NB4 (cell line): ENCODE data around the gene SLITRK2.

Source experiments
- POLR2A ChIP-seq: IDR thresholded peaks from 2 replicates; pipeline ENCODE4 v1.6.1; 2011; ENCODE audit warnings: mild to moderate bottlenecking; ENCODE audit not compliant: insufficient read length; ENCODE audit errors: extremely low read depth
- TF ChIP-seq, protein P1 (sequence below): IDR thresholded peaks from one replicate; pipeline ENCODE4 v1.5.1; 2012; ENCODE audit warnings: low read depth, low read length

DNA sequence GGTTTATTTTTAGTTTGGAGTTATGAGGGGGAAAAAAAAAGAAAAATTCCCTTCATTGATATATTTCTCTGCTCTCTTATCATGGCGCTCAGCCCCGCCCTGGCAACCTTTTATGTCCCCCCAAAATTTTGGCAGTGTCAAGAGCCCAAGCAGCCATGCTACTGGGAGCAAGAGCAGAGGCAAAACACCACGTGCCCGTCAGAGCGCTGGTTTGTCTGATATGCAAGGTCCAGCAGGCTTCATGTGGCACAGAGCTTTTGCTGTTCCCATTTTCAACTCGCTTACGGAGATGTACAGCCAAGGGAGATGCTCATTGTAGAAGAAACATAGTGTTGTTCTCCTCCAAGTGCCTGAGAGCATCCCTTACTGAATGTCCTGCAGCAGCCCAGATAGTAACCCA, 27.3 kb downstream of the SLITRK2 start:
- TF ChIP-seq POLR2A = no peak
- TF ChIP-seq, protein P1, sequence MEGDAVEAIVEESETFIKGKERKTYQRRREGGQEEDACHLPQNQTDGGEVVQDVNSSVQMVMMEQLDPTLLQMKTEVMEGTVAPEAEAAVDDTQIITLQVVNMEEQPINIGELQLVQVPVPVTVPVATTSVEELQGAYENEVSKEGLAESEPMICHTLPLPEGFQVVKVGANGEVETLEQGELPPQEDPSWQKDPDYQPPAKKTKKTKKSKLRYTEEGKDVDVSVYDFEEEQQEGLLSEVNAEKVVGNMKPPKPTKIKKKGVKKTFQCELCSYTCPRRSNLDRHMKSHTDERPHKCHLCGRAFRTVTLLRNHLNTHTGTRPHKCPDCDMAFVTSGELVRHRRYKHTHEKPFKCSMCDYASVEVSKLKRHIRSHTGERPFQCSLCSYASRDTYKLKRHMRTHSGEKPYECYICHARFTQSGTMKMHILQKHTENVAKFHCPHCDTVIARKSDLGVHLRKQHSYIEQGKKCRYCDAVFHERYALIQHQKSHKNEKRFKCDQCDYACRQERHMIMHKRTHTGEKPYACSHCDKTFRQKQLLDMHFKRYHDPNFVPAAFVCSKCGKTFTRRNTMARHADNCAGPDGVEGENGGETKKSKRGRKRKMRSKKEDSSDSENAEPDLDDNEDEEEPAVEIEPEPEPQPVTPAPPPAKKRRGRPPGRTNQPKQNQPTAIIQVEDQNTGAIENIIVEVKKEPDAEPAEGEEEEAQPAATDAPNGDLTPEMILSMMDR = no peak
